WTC11 (cell line): ENCODE data around the gene GLT8D2. TPM values are rescaled to one million over a fixed set of nuclear protein-coding genes. Genes with fewer than 3 reads are reported as not detected.

Experiments used
- ATAC-seq: fragments of 200-7000 bp; cut with Tn5 transposase; 2 replicates; pipeline ENCODE4 v1.10.0; 2021; ENCODE audit warnings: mild to moderate bottlenecking, moderate library complexity
- CTCF ChIA-PET: fragments of 300-600 bp; sonication (Branson Sonifier 250); formaldehyde crosslinking; loops from one replicate; lab custom pipeline; 2021; ENCODE audit warnings: antibody characterized with exemption; lab: Charles Lee
- POLR2A ChIA-PET: fragments of 350-600 bp; sonication (Branson Sonifier 250); formaldehyde crosslinking; loops from one replicate; lab custom pipeline; 2021; ENCODE audit warnings: antibody characterized with exemption; lab: Charles Lee
- DNase-seq: peaks from one replicate; pipeline ENCODE4 v3.0.0; 2021; ENCODE audit warnings: low spot score
- H3K27ac Mint-ChIP-seq: 2 replicates; pipeline ENCODE4 v1.8.0; 2021; ENCODE audit warnings: mixed read lengths
- H3K27me3 Mint-ChIP-seq: 2 replicates; pipeline ENCODE4 v1.8.0; 2021; ENCODE audit warnings: low read depth, mild to moderate bottlenecking, moderate library complexity, mixed read lengths
- H3K36me3 Mint-ChIP-seq: 2 replicates; pipeline ENCODE4 v1.8.0; 2021; ENCODE audit warnings: mixed read lengths
- H3K4me1 Mint-ChIP-seq: 2 replicates; pipeline ENCODE4 v1.8.0; 2022; ENCODE audit warnings: mixed read lengths
- H3K4me3 Mint-ChIP-seq: 2 replicates; pipeline ENCODE4 v1.8.0; 2021; ENCODE audit warnings: mild to moderate bottlenecking, moderate library complexity, mixed read lengths
- H3K9me3 Mint-ChIP-seq: 2 replicates; pipeline ENCODE4 v1.8.0; 2021; ENCODE audit warnings: mixed read lengths
- CBFB ChIP-seq: sonication (generic); formaldehyde crosslinking; IDR thresholded peaks from 2 replicates; pipeline ENCODE4 v1.8.1; 2022; ENCODE audit warnings: mild to moderate bottlenecking, low read depth, missing genetic modification reagents
- NFYB ChIP-seq: sonication (generic); formaldehyde crosslinking; conservative IDR thresholded peaks from 2 replicates; pipeline ENCODE4 v1.8.0; 2022; ENCODE audit warnings: low read depth, missing genetic modification reagents
- SMAD4 ChIP-seq: sonication (generic); formaldehyde crosslinking; IDR thresholded peaks from 2 replicates; pipeline ENCODE4 v1.8.0; 2022; ENCODE audit warnings: mild to moderate bottlenecking, missing genetic modification reagents
- SOX15 ChIP-seq: fragments of 250-450 bp; sonication (Bioruptor Pico); IDR thresholded peaks from 2 replicates; pipeline ENCODE4 v1.9.0; 2021; ENCODE audit warnings: mild to moderate bottlenecking
- ZBTB21 ChIP-seq: sonication (generic); formaldehyde crosslinking; IDR thresholded peaks from 2 replicates; pipeline ENCODE4 v1.8.1; 2023; ENCODE audit warnings: mild to moderate bottlenecking, missing genetic modification reagents, borderline replicate concordance
- ZNF263 ChIP-seq: sonication (generic); formaldehyde crosslinking; IDR thresholded peaks from 2 replicates; pipeline ENCODE4 v1.8.1; 2022; ENCODE audit warnings: low read depth, mild to moderate bottlenecking, moderate library complexity, missing genetic modification reagents
- total RNA-seq: library from RNA; stranded (reverse); gene quantifications from 3 replicates; pipeline ENCODE4 v1.2.3, GENCODE V29; 2021
- TF ChIP-seq, protein P1 (sequence below): fragments of 250-450 bp; sonication (Bioruptor Pico); IDR thresholded peaks from 2 replicates; pipeline ENCODE4 v1.9.0; 2021; ENCODE audit warnings: moderate library complexity, mild to moderate bottlenecking, inconsistent platforms, borderline replicate concordance
- TF ChIP-seq, protein P2 (sequence below): sonication (generic); formaldehyde crosslinking; IDR thresholded peaks from 2 replicates; pipeline ENCODE4 v1.8.0; 2023; ENCODE audit warnings: missing genetic modification reagents, mild to moderate bottlenecking, borderline replicate concordance
- TF ChIP-seq, protein P3 (sequence below): sonication (generic); formaldehyde crosslinking; IDR thresholded peaks from 2 replicates; pipeline ENCODE4 v1.8.1; 2023; ENCODE audit warnings: mild to moderate bottlenecking, missing genetic modification reagents, moderate library complexity
- TF ChIP-seq, protein P4 (sequence below): sonication (generic); formaldehyde crosslinking; conservative IDR thresholded peaks from 2 replicates; pipeline ENCODE4 v1.8.1; 2023; ENCODE audit warnings: mild to moderate bottlenecking, low read depth, missing genetic modification reagents, moderate library complexity
- TF ChIP-seq, protein P5 (sequence below): sonication (generic); formaldehyde crosslinking; IDR thresholded peaks from 2 replicates; pipeline ENCODE4 v1.8.0; 2023; ENCODE audit warnings: missing genetic modification reagents

The GLT8D2 gene
- total RNA-seq, 1 experiment from 2014 or later: 4.5 TPM

DNA sequence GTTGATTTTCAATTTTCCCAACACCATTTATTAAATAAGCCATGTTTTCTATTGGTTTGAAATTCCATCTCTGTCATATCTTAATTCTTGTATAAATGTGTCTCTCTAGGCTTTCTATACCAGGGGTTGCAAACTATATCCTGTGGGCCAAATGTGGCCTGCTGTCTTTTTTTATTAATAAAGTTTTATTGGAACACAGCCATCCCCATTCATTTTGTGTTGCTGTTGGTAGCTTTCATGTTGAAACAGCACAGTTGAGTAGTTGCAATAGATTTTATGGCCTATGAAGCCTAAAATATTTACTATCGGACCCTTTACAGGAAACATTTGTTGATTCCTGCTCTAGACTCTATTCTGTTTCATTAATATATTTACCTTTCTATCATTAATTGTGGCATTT, 23.7 kb upstream of the GLT8D2 start (continued):
- TF ChIP-seq, protein P1, sequence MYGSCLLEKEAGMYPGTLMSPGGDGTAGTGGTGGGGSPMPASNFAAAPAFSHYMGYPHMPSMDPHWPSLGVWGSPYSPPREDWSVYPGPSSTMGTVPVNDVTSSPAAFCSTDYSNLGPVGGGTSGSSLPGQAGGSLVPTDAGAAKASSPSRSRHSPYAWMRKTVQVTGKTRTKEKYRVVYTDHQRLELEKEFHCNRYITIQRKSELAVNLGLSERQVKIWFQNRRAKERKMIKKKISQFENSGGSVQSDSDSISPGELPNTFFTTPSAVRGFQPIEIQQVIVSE (CRISPR knock-in tag): no peak
- TF ChIP-seq, protein P2, sequence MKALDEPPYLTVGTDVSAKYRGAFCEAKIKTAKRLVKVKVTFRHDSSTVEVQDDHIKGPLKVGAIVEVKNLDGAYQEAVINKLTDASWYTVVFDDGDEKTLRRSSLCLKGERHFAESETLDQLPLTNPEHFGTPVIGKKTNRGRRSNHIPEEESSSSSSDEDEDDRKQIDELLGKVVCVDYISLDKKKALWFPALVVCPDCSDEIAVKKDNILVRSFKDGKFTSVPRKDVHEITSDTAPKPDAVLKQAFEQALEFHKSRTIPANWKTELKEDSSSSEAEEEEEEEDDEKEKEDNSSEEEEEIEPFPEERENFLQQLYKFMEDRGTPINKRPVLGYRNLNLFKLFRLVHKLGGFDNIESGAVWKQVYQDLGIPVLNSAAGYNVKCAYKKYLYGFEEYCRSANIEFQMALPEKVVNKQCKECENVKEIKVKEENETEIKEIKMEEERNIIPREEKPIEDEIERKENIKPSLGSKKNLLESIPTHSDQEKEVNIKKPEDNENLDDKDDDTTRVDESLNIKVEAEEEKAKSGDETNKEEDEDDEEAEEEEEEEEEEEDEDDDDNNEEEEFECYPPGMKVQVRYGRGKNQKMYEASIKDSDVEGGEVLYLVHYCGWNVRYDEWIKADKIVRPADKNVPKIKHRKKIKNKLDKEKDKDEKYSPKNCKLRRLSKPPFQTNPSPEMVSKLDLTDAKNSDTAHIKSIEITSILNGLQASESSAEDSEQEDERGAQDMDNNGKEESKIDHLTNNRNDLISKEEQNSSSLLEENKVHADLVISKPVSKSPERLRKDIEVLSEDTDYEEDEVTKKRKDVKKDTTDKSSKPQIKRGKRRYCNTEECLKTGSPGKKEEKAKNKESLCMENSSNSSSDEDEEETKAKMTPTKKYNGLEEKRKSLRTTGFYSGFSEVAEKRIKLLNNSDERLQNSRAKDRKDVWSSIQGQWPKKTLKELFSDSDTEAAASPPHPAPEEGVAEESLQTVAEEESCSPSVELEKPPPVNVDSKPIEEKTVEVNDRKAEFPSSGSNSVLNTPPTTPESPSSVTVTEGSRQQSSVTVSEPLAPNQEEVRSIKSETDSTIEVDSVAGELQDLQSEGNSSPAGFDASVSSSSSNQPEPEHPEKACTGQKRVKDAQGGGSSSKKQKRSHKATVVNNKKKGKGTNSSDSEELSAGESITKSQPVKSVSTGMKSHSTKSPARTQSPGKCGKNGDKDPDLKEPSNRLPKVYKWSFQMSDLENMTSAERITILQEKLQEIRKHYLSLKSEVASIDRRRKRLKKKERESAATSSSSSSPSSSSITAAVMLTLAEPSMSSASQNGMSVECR: no peak
- TF ChIP-seq, protein P3, sequence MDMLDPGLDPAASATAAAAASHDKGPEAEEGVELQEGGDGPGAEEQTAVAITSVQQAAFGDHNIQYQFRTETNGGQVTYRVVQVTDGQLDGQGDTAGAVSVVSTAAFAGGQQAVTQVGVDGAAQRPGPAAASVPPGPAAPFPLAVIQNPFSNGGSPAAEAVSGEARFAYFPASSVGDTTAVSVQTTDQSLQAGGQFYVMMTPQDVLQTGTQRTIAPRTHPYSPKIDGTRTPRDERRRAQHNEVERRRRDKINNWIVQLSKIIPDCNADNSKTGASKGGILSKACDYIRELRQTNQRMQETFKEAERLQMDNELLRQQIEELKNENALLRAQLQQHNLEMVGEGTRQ (CRISPR knock-in tag): no peak
- TF ChIP-seq ZBTB21 (CRISPR knock-in tag) (no peak), NFYB (no peak), CBFB (CRISPR knock-in tag) (no peak)

DNA sequence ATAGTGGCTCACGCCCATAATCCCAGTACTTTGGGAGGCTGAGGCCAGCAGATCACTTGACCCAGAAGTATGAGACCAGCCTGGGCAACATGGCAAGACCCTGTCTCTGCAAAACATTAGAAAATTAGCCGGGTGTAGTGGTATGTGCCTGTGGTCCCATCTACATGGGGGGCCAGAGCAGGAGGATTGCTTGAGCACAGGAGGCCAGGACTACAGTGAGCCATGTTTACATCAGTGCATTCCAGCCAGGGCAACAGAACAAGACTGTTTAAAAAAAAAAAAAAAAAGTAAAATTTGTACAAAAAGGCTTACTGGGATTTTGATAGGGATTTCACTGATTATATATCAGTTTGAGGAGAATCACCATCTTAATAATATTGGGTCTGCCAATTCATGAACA, 22.1 kb upstream of the GLT8D2 start:
- Mint-ChIP-seq H3K4me3 (no peak overlapping the region), H3K9me3 (no peaks in the 10 kb centered on the region), H3K4me1 (peaks cover 2% of the 10 kb centered on the region), H3K27me3 (no peaks in the 10 kb centered on the region), H3K36me3 (no peaks in the 10 kb centered on the region), H3K27ac (no peak overlapping the region)
- POLR2A ChIA-PET: no interaction called here
- DNase-seq: no peak
- CTCF ChIA-PET: no interaction called here
- no peak for TF ChIP-seq SOX15 (CRISPR knock-in tag)
- TF ChIP-seq, protein P1 (CRISPR knock-in tag): no peak
- TF ChIP-seq, protein P4, sequence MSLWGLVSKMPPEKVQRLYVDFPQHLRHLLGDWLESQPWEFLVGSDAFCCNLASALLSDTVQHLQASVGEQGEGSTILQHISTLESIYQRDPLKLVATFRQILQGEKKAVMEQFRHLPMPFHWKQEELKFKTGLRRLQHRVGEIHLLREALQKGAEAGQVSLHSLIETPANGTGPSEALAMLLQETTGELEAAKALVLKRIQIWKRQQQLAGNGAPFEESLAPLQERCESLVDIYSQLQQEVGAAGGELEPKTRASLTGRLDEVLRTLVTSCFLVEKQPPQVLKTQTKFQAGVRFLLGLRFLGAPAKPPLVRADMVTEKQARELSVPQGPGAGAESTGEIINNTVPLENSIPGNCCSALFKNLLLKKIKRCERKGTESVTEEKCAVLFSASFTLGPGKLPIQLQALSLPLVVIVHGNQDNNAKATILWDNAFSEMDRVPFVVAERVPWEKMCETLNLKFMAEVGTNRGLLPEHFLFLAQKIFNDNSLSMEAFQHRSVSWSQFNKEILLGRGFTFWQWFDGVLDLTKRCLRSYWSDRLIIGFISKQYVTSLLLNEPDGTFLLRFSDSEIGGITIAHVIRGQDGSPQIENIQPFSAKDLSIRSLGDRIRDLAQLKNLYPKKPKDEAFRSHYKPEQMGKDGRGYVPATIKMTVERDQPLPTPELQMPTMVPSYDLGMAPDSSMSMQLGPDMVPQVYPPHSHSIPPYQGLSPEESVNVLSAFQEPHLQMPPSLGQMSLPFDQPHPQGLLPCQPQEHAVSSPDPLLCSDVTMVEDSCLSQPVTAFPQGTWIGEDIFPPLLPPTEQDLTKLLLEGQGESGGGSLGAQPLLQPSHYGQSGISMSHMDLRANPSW (CRISPR knock-in tag): no peak
- TF ChIP-seq, protein P5, sequence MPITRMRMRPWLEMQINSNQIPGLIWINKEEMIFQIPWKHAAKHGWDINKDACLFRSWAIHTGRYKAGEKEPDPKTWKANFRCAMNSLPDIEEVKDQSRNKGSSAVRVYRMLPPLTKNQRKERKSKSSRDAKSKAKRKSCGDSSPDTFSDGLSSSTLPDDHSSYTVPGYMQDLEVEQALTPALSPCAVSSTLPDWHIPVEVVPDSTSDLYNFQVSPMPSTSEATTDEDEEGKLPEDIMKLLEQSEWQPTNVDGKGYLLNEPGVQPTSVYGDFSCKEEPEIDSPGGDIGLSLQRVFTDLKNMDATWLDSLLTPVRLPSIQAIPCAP (CRISPR knock-in tag): no peak
- no peak for TF ChIP-seq SMAD4 (CRISPR knock-in tag)
- TF ChIP-seq ZNF263 (CRISPR knock-in tag): no peak
- no peak for ATAC-seq

DNA sequence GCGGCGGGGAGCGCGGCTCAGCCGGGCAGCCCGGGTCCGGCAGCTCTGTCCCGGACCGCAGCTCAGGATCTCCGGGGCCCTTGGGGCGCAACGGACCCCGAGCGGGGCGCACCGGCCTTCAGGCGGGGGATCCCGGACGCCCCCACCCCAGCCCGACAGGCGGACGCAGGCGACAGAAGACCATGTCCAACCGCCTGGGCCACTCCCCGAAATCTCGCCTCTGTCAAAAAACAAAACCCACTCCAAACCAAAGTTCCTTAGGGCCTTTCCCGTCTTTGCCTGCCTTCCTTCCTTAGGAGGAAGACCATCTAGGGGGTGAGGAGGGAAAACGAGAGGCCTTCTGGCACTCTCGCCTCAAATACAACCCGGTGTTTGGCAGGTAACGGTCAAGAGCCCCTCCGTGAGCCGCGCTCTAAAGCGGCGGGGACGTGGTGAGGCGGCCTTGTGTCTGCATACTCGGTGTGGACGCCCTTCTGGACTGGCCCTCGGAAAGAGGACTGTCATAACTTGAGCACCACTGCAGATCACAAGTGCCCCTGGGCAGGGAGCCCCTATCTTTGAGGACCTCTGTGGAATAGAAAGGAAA, 14.9 kb upstream of the GLT8D2 start:
- H3K36me3 Mint-ChIP-seq: no peaks in the 10 kb centered on the region
- H3K4me1 Mint-ChIP-seq: peaks cover 11% of the 10 kb centered on the region
- DNase-seq: no peak
- POLR2A ChIA-PET: interaction anchor here (1.3 to 1.6 kb wide), 2 partner anchors 10 to 15 kb away, joined by 3 to 5 read pairs; partner anchors contain the start of gene GLT8D2
- TF ChIP-seq, protein P2: no peak
- TF ChIP-seq, all 79 proteins: peak for 0
- H3K4me3 Mint-ChIP-seq: peak overlapping the region; percentile 89
- H3K27me3 Mint-ChIP-seq: peaks cover 30% of the 10 kb centered on the region
- H3K9me3 Mint-ChIP-seq: no peaks in the 10 kb centered on the region
- no peak overlapping the region for H3K27ac Mint-ChIP-seq
- peak; percentile 3; the same call in 1 of the 2 replicates for ATAC-seq
- CTCF ChIA-PET: interaction anchor here (0.8 to 1.8 kb wide), 3 partner anchors 9 to 44 kb away, joined by 3 to 16 read pairs (median 4); no protein-coding TSS in a partner anchor
